GM19035 (cell line): Measurements from ENCODE around the gene KRT72.

ENCODE experiments used
- ATAC-seq: cut with Tn5 transposase; IDR thresholded peaks from one replicate; pipeline ENCODE4 v1.9.1; 2021; ENCODE audit not compliant: unreplicated experiment

Gene KRT72

GRCh38 chr12:52630599-52631200 lies 29.4 kb upstream of the KRT72 start:
- ATAC-seq: no peak

- ATAC-seq: no peak
Measured at GRCh38 chr12:52630008-52630500, 28.8 kb upstream of the KRT72 start.

- ATAC-seq: no peak
Measured at GRCh38 chr12:52629281-52630007, 28.2 kb upstream of the KRT72 start.

- no peak for ATAC-seq
Measured at GRCh38 chr12:52628841-52629240, 27.6 kb upstream of the KRT72 start.

DNA sequence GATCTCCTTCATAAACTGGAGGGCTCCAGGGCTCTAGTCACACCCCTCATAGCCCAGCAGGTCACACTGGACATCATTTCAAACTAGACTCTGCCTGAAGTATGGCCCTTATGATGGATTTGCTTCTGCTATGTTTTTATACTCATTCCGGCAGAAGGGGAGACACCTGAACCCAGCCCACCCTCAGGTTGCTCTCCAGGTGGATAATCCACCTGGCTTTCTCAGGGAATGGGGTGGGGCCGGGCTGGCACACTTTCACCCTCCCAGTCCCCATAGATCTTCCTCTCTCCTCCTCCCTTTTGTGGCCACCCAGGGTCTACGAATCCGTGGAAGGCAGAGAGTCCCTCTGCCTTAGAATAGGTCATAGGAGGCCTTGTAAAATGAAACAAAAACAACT lies 26.8 kb upstream of the KRT72 start:
- no peak for ATAC-seq

- no peak for ATAC-seq
Measured at GRCh38 chr12:52627395-52628110, 26.3 kb upstream of the KRT72 start.

DNA sequence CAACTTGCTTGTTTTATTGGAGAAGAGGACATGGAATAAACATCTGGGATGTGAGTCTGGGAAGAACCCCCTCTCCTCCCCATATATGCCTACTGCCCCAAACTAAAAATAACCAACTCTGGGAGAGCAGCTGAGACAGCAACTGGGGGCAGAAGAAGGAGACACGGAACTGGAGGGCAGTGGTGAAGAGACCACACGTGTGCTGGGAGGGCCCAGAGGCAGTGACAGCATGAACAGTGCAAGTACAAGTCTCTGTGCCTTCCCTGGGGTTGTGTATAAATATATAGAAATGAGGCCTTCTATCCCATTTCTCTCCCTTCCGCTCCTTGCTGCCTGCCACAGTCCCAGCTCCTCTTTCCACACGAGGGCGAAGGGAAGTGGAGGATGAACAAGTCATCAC lies 21.1 kb upstream of the KRT72 start:
- no peak for ATAC-seq

DNA sequence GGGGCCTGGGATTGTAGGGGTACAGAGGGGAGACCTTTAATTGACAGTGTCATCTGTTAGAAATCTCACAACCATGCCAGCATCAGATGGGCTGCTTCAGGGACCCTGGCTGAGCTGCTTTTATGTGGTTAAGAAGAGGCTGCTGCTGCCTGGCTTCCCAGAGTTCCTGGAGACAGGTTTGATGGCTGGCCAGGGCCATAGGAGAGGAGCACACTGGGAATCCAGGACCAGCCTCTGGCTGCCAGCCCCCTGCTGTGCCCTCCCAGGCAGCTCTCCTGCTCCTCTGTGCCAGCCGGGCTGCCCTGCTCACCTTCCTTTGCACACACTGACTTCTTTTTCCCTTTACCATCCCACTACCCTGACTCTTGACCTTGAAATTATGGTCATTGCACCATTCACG lies 17.6 kb upstream of the KRT72 start:
- no peak for ATAC-seq

GRCh38 chr12:52618216-52618615 lies 17.0 kb upstream of the KRT72 start, which contains the start of gene KRT73:
TSS of gene KRT73 (minus strand) at chr12:52618559. CDS start at chr12:52618524, 35 bp downstream.
- ATAC-seq: no peak

- ATAC-seq: no peak
Measured at GRCh38 chr12:52617403-52617785, 16.1 kb upstream of the KRT72 start.

GRCh38 chr12:52616680-52617402 lies 15.6 kb upstream of the KRT72 start:
- ATAC-seq: no peak

GRCh38 chr12:52615912-52616311 lies 14.6 kb upstream of the KRT72 start:
- ATAC-seq: no peak

DNA sequence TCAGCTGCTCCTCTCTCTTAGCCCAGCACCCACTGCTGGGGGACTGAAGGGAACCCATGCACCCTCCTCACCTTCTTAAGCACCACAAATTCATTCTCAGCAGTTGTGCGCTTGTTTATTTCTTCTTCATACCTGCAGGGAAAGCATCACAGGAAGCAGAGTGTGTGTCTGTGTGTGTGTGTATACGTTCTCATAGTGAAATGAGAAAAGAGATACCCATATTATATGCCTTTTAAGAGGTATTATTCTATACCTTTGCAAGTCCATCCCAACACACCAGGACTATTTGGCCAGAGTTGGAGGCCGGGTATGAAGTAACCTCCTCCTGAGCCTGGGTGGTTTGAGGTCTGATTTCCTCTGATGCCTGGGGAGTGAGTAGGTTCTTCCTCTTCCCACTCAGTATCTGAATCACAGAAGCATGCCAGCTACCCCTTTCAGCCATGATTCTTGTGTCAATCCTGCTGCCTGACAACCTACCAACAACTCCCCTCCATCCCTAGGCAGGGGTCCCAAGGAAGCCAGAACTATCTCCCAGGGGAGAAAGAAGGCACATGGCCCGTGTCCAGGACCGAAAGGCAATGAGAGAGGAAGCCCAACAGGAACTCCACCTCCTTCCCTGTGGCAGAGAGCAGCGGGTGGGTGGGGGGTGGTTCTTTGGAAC lies 14.1 kb upstream of the KRT72 start:
- no peak for ATAC-seq

GRCh38 chr12:52614381-52615207 lies 13.3 kb upstream of the KRT72 start:
- no peak for ATAC-seq

GRCh38 chr12:52613384-52614030 lies 12.2 kb upstream of the KRT72 start:
- no peak for ATAC-seq

DNA sequence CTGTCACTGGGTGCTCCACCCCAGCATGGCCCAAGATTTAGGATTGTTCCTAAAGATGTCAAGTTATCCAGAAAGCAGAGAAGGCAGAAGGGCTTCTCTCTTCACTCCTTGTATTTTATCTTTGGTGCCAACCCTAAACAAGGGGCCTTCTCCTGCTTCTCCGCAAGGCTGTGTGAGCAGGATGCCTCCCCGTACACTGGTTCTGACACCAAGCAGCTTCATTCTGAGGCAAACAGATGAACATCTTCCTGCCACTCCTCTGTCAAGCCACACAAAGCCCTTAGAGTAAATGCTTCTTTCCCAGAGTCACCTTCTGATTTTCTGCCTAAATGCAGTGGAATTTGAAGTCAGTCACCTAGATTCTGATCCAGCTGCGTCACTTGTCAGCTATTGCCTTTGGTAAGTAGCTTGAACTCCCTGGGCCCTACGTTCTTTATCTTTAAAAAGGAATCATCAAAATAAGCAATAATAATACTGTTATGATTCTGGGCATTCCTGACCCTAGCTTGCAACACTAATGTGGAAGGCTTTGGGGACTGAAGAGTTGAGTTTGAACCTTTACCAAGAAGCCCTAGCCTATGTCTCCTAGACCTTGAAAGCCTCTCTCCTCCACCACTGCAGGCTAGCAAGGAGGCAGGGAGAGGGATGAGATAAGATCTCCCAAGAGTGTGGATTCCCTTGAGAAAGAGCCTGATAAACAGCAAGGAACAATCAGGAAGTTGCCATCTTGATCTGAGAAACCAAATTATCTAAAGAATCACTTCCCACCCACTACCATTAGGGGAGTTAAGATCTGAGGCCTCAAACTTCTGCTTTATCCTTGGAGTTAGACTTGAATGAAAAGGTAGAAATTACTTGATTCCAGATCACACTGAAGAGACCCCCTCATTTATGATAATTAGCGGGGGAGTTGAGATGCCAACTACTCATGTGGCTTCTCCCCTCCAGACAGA lies 11.4 kb upstream of the KRT72 start:
- ATAC-seq: no peak

DNA sequence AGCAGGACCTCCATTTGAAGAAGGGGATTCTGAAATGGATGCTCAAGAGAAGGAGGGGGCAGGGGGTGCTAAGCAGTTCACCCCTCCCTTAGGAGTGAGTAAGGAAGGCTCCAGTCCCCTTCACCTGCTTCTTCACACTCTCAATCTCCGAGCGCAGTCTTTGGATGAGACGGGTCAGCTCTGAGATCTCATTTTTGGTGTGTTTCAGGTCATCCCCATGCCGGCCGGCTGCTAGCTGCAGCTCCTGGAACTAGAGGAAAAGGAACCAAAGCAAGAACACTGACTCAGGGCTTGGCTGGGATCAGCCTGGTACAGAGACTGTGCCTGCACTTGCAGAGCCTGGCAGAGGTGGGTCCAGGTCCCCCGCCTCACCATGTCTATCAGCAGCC lies 9.8 kb upstream of the KRT72 start:
- no peak for ATAC-seq
